HEK293T (cell line): ENCODE data around the gene CAT.
A peak's percentile ranks its signal among the peaks of the same experiment; 100 is the strongest.

ENCODE experiments used
- CTBP1 ChIP-seq: fragments of 450-650 bp; IDR thresholded peaks from 2 replicates; pipeline ENCODE4 v1.6.1; 2016; ENCODE audit warnings: borderline replicate concordance
- HDGF ChIP-seq: fragments of 450-650 bp; IDR thresholded peaks from 2 replicates; pipeline ENCODE4 v1.6.1; 2017; ENCODE audit warnings: antibody characterized with exemption, borderline replicate concordance
- LEF1 ChIP-seq: fragments of 450-650 bp; IDR thresholded peaks from 2 replicates; pipeline ENCODE4 v1.6.1; 2017; ENCODE audit warnings: mild to moderate bottlenecking, borderline replicate concordance
- PKNOX1 ChIP-seq: fragments of 450-650 bp; IDR thresholded peaks from 2 replicates; pipeline ENCODE4 v1.6.1; 2016
- TARDBP ChIP-seq: fragments of 450-650 bp; IDR thresholded peaks from 2 replicates; pipeline ENCODE4 v1.6.1; 2016
- ZNF384 ChIP-seq: fragments of 450-650 bp; IDR thresholded peaks from 2 replicates; pipeline ENCODE4 v1.6.1; 2016

- TF ChIP-seq PKNOX1 (peak; percentile 75), CTBP1 (no peak), ZNF384 (no peak), TARDBP (no peak), HDGF (no peak), LEF1 (no peak)
These were observed at the start of gene CAT for GRCh38 chr11:34438529-34439507.
